ENCODE results near the gene KLHL33. TPM values are rescaled to one million over a fixed set of nuclear protein-coding genes. Genes with fewer than 3 reads are reported as not detected.
"Not testable (repeated sequence)": the region's sequence is repeated elsewhere in the genome, so short reads cannot be mapped to it uniquely, and the experiment has no call there.

KLHL33 gene
- total RNA-seq, 5 donors from 2014 or later (not counting 1 experiment from before 2014, with no cell fraction given), result 0.07 to 0.65 (median 0.22) TPM

- Histone ChIP-seq H3K9me3 (no peaks in the 10 kb centered on the region), H3K27ac (ENCODE audit: low read length) (peak within 1 kb of the TSS; percentile 88), H3K4me3 (ENCODE audit: control insufficient read depth in 1 of 2, extremely low read depth in 1 of 2, low read length in 1 of 2) (peak within 1 kb of the TSS; percentile 87 to 88), H3K36me3 (ENCODE audit: control insufficient read depth in 2 of 2, extremely low read depth in 1 of 2, insufficient read depth in 1 of 2, low read length in 1 of 2) (peaks cover 14 to 63% of the 10 kb centered on the region in 2 donors), H3K4me1 (ENCODE audit: control insufficient read depth in 1 of 2, extremely low read depth in 1 of 2, insufficient read depth in 2 of 2, low read length in 2 of 2) (peaks cover 21 to 23% of the 10 kb centered on the region in 2 experiments), H3K27me3 (replicated peaks in 1 of 2; ENCODE audit: control insufficient read depth in 2 of 2, extremely low read depth in 1 of 2, insufficient read depth in 2 of 2, low read length in 1 of 2) (no peaks in the 10 kb centered on the region)
- H3K4me3 Mint-ChIP-seq, result peak within 1 kb of the TSS in 1 of 3 donors; percentile 47
- H3K4me1 Mint-ChIP-seq, result peaks cover 18 to 30% (median 23%) of the 10 kb centered on the region in 3 donors
- ChIA-PET POLR2A (interaction anchor here (0.7 to 3.2 kb wide), 8 partner anchors 15 to 229 kb away, joined by 3 to 13 read pairs (median 4); partner anchors contain the start of genes PARP2 (in 1 of the 2) and TEP1 (in 1 of the 2)), CTCF (interaction anchor here in 1 of 2 donors (0.5 to 2.8 kb wide), 8 partner anchors 9 to 229 kb away, joined by 3 to 11 read pairs (median 4); partner anchors contain the start of gene TTC5)
- H3K27me3 Mint-ChIP-seq, result no peaks in the 10 kb centered on the region
- DNase-seq (peak; percentile 92 to 100 (median 98)), ATAC-seq (replicated peaks in 1 of 4) (peak; percentile 81 to 89 (median 86))
- H3K9me3 Mint-ChIP-seq, result no peaks in the 10 kb centered on the region
- no peak within 1 kb of the TSS for H3K27ac Mint-ChIP-seq
- 0% methylated on average over 51 of the region's 56 CpGs for WGBS (ENCODE audit: insufficient coverage)
- peaks cover 35% of the 10 kb centered on the region for H3K36me3 Mint-ChIP-seq
These were observed 18.8 kb upstream of the KLHL33 start, which contains the start of the genes APEX1 and OSGEP for GRCh38 chr14:20454516-20455354. APEX1 (plus strand) TSS chr14:20455226; CDS start chr14:20455646, 420 bp downstream. OSGEP (minus strand) TSS chr14:20454812; CDS start chr14:20454683, 129 bp downstream.

DNA sequence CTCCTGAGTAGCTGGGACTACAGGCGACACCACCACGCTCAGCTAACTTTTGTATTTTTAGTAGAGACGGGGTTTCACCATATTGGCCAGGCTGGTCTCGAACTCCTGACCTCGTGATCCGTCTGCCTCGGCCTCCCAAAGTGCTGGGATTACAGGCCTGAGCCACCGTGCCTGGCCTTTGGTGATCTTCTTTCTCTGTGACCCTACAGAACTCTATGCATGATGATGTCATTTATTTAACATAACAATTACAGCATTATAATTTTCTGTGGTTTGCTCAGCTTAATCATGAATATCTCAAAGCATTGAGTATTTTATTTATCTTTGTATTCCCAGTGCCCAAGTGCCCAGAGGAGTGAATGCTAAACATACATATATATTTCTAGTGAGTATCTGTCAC is 16.9 kb upstream of the KLHL33 start:
- H3K27ac ChIP-seq (ENCODE audit: low read length), result not testable (repeated sequence)
- WGBS (ENCODE audit: insufficient coverage), result 100% methylated on average over 5 of the region's 8 CpGs

DNA sequence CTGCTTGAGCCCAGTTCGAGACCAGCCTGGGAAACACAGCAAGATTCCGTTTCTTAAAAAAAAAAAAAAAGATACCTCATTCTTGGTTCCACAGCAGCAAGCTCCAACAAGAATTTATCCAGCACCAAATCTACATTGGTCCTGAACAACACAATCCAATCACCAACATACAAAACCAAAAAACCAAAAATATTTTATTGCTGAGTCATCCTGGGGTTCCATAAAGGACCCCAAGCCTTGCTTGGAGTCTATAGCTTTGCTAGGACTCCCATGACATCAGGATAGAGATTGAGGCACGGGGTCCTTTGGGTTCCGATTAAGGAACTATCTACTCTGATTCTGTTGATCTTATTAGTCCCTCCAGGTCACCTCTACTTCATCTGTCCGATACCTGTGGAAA is 10.9 kb upstream of the KLHL33 start:
- Mint-ChIP-seq H3K36me3 (peaks cover 40% of the 10 kb centered on the region), H3K9me3 (no peaks in the 10 kb centered on the region), H3K27me3 (no peaks in the 10 kb centered on the region), H3K4me3 (no peak overlapping the region), H3K27ac (peak overlapping the region; percentile 16 to 44), H3K4me1 (peaks cover 3 to 9% (median 3%) of the 10 kb centered on the region in 3 donors)
- Histone ChIP-seq H3K27me3 (replicated peaks in 1 of 2; ENCODE audit: control insufficient read depth in 2 of 2, extremely low read depth in 1 of 2, insufficient read depth in 2 of 2, low read length in 1 of 2) (no peaks in the 10 kb centered on the region), H3K9me3 (no peaks in the 10 kb centered on the region), H3K36me3 (ENCODE audit: control insufficient read depth in 2 of 2, extremely low read depth in 1 of 2, insufficient read depth in 1 of 2, low read length in 1 of 2) (peaks cover 16 to 68% of the 10 kb centered on the region in 2 donors), H3K4me1 (ENCODE audit: control insufficient read depth in 1 of 2, extremely low read depth in 1 of 2, insufficient read depth in 2 of 2, low read length in 2 of 2) (peaks cover 1% of the 10 kb centered on the region in 2 experiments), H3K4me3 (ENCODE audit: control insufficient read depth in 1 of 2, extremely low read depth in 1 of 2, low read length in 1 of 2) (no peak overlapping the region), H3K27ac (ENCODE audit: low read length) (no peak overlapping the region)
- POLR2A ChIA-PET, result no interaction called here
- CTCF ChIA-PET, result interaction anchor here in 1 of 2 donors (1.5 kb wide), 1 partner anchor 31 kb away, joined by 3 read pairs; no protein-coding TSS in a partner anchor
- DNase-seq (no peak), ATAC-seq (replicated peaks in 1 of 4) (no peak)
- 100% methylated on average over 3 of the region's 5 CpGs for WGBS (ENCODE audit: insufficient coverage)

More for the DNA sequence above, 16.9 kb upstream of the KLHL33 start:
- H3K4me3 ChIP-seq (ENCODE audit: control insufficient read depth in 1 of 2, extremely low read depth in 1 of 2, low read length in 1 of 2); H3K27me3 Mint-ChIP-seq; H3K27ac Mint-ChIP-seq; H3K9me3 ChIP-seq; DNase-seq; ATAC-seq (replicated peaks in 1 of 4); H3K27me3 ChIP-seq (replicated peaks in 1 of 2; ENCODE audit: control insufficient read depth in 2 of 2, extremely low read depth in 1 of 2, insufficient read depth in 2 of 2, low read length in 1 of 2); H3K9me3 Mint-ChIP-seq: not testable (repeated sequence)
- H3K4me1 ChIP-seq (ENCODE audit: control insufficient read depth in 1 of 2, extremely low read depth in 1 of 2, insufficient read depth in 2 of 2, low read length in 2 of 2), result peaks cover 17 to 21% of the 10 kb centered on the region in 2 experiments
- H3K36me3 ChIP-seq (ENCODE audit: control insufficient read depth in 2 of 2, extremely low read depth in 1 of 2, insufficient read depth in 1 of 2, low read length in 1 of 2), result peaks cover 17 to 63% of the 10 kb centered on the region in 2 donors
- POLR2A ChIA-PET, result interaction anchor here (0.6 to 0.7 kb wide), 5 partner anchors 8 to 40 kb away, joined by 3 to 8 read pairs (median 5); partner anchors contain the start of gene PIP4P1 (in 1 of the 2)
- CTCF ChIA-PET, result interaction anchor here (0.6 to 1.3 kb wide), 3 partner anchors 37 to 113 kb away, joined by 3 to 4 read pairs (median 3); no protein-coding TSS in a partner anchor
- H3K4me1 Mint-ChIP-seq, result peaks cover 11 to 19% (median 12%) of the 10 kb centered on the region in 3 donors
- peak overlapping the region in 2 of 3 donors; percentile 13 to 26 for H3K4me3 Mint-ChIP-seq
- peaks cover 40% of the 10 kb centered on the region for H3K36me3 Mint-ChIP-seq

DNA sequence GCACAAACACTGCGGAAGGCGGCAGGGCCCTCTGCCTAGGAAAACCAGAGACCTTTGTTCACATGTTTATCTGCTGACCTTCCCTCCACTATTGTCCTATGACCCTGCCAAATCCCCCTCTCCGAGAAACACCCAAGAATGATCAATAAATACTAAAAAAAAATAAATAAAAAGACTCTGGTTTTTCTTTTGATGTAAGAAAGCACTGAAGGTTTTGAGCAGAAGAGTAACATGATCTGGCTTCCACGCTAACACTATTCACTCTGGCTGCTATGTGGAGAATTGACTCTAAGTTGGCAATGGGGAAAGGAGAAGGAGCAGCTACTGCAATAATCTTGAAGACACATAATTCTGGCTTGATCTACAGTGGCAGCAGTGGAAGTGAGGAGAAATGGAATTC is 7.7 kb upstream of the KLHL33 start:
- H3K4me1 Mint-ChIP-seq, result peaks cover 18 to 27% (median 25%) of the 10 kb centered on the region in 3 donors
- H3K4me3 ChIP-seq (ENCODE audit: control insufficient read depth in 1 of 2, extremely low read depth in 1 of 2, low read length in 1 of 2); H3K27ac ChIP-seq (ENCODE audit: low read length); ATAC-seq (replicated peaks in 1 of 4); H3K9me3 Mint-ChIP-seq; CTCF ChIA-PET; POLR2A ChIA-PET; H3K27ac Mint-ChIP-seq; H3K27me3 ChIP-seq (replicated peaks in 1 of 2; ENCODE audit: control insufficient read depth in 2 of 2, extremely low read depth in 1 of 2, insufficient read depth in 2 of 2, low read length in 1 of 2); H3K27me3 Mint-ChIP-seq; DNase-seq; H3K4me3 Mint-ChIP-seq; H3K9me3 ChIP-seq: not testable (repeated sequence)
- peaks cover 21% of the 10 kb centered on the region for H3K36me3 Mint-ChIP-seq
- 86% methylated on average over 1 of the region's 4 CpGs for WGBS (ENCODE audit: insufficient coverage)
- H3K4me1 ChIP-seq (ENCODE audit: control insufficient read depth in 1 of 2, extremely low read depth in 1 of 2, insufficient read depth in 2 of 2, low read length in 2 of 2), result peaks cover 14 to 22% of the 10 kb centered on the region in 2 experiments
- H3K36me3 ChIP-seq (ENCODE audit: control insufficient read depth in 2 of 2, extremely low read depth in 1 of 2, insufficient read depth in 1 of 2, low read length in 1 of 2), result peaks cover 11 to 38% of the 10 kb centered on the region in 2 donors

DNA sequence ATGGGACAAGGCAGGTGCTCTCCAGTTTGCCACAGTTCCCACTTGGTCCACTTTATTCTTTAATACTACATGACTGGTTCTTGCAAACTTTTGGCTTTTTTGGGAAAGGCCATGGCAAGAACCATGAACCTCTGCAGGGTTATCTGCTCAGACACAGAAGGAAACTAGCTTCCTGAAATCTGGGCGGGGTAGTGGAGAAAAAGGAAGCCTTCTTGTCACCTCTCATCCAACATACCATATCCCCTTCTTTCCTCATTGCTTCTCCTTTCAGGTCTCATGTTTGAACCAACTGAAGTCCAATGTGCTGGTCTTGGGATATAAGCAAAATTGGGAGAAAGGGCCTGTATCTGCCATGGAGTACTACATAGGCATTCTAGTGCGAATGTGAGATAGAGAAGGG is 5.5 kb upstream of the KLHL33 start:
- Histone ChIP-seq H3K9me3 (no peaks in the 10 kb centered on the region), H3K4me3 (ENCODE audit: control insufficient read depth in 1 of 2, extremely low read depth in 1 of 2, low read length in 1 of 2) (no peak overlapping the region), H3K36me3 (ENCODE audit: control insufficient read depth in 2 of 2, extremely low read depth in 1 of 2, insufficient read depth in 1 of 2, low read length in 1 of 2) (peaks cover under 1 to 16% of the 10 kb centered on the region in 2 donors), H3K27ac (ENCODE audit: low read length) (peak overlapping the region; percentile 32), H3K27me3 (replicated peaks in 1 of 2; ENCODE audit: control insufficient read depth in 2 of 2, extremely low read depth in 1 of 2, insufficient read depth in 2 of 2, low read length in 1 of 2) (peaks cover 0 to 6% of the 10 kb centered on the region in 2 experiments), H3K4me1 (ENCODE audit: control insufficient read depth in 1 of 2, extremely low read depth in 1 of 2, insufficient read depth in 2 of 2, low read length in 2 of 2) (peaks cover 14 to 22% of the 10 kb centered on the region in 2 experiments)
- Mint-ChIP-seq H3K9me3 (no peaks in the 10 kb centered on the region), H3K27ac (peak overlapping the region in 1 of 2 donors; percentile 93), H3K36me3 (peaks cover 6% of the 10 kb centered on the region), H3K4me1 (peaks cover 18 to 27% (median 26%) of the 10 kb centered on the region in 3 donors), H3K27me3 (no peaks in the 10 kb centered on the region), H3K4me3 (peak overlapping the region in 1 of 3 donors; percentile 73)
- WGBS (ENCODE audit: insufficient coverage), result no CpG with 5 or more reads among the region's 2 CpGs
- ATAC-seq (replicated peaks in 1 of 4) (no peak), DNase-seq (no peak)
- ChIA-PET POLR2A (interaction anchor here in 1 of 2 donors (0.6 kb wide), 1 partner anchor 202 kb away, joined by 3 read pairs; no protein-coding TSS in a partner anchor), CTCF (interaction anchor here in 1 of 2 donors (1.2 kb wide), 1 partner anchor 168 kb away, joined by 3 read pairs; no protein-coding TSS in a partner anchor)

GRCh38 chr14:20440882-20441281 is 4.9 kb upstream of the KLHL33 start:
- Histone ChIP-seq H3K27ac (ENCODE audit: low read length) (peak overlapping the region; percentile 32), H3K4me3 (ENCODE audit: control insufficient read depth in 1 of 2, extremely low read depth in 1 of 2, low read length in 1 of 2) (no peak overlapping the region), H3K36me3 (ENCODE audit: control insufficient read depth in 2 of 2, extremely low read depth in 1 of 2, insufficient read depth in 1 of 2, low read length in 1 of 2) (peaks cover 0 to 10% of the 10 kb centered on the region in 2 donors), H3K9me3 (no peaks in the 10 kb centered on the region), H3K4me1 (ENCODE audit: control insufficient read depth in 1 of 2, extremely low read depth in 1 of 2, insufficient read depth in 2 of 2, low read length in 2 of 2) (peaks cover 14 to 22% of the 10 kb centered on the region in 2 experiments), H3K27me3 (replicated peaks in 1 of 2; ENCODE audit: control insufficient read depth in 2 of 2, extremely low read depth in 1 of 2, insufficient read depth in 2 of 2, low read length in 1 of 2) (peaks cover 0 to 6% of the 10 kb centered on the region in 2 experiments)
- Mint-ChIP-seq H3K4me1 (peaks cover 18 to 27% (median 26%) of the 10 kb centered on the region in 3 donors), H3K27ac (peak overlapping the region; percentile 85 to 93), H3K4me3 (peak overlapping the region; percentile 14 to 73 (median 31)), H3K36me3 (peaks cover 6% of the 10 kb centered on the region), H3K9me3 (no peaks in the 10 kb centered on the region), H3K27me3 (no peaks in the 10 kb centered on the region)
- POLR2A ChIA-PET, result no interaction called here
- 0% methylated on average over 1 of the region's 5 CpGs for WGBS (ENCODE audit: insufficient coverage)
- peak; percentile 91 to 99 (median 94) for ATAC-seq (replicated peaks in 1 of 4)
- CTCF ChIA-PET, result interaction anchor here in 1 of 2 donors (0.6 to 1.2 kb wide), 2 partner anchors 26 to 169 kb away, joined by 3 read pairs; no protein-coding TSS in a partner anchor
- peak in 30 of 35 experiments; percentile 4 to 63 (median 30) for DNase-seq

Measured in T-cell (primary cell).